HG03064 (cell line): ENCODE data around the gene ACKR2.
"Not testable (repeated sequence)": the region's sequence is repeated elsewhere in the genome, so short reads cannot be mapped to it uniquely, and the experiment has no call there.

ENCODE experiments used
- ATAC-seq: cut with Tn5 transposase; IDR thresholded peaks from one replicate; pipeline ENCODE4 v1.9.1; 2021; ENCODE audit warnings: low read depth; ENCODE audit not compliant: unreplicated experiment

ACKR2 gene

GRCh38 chr3:42801048-42801620 is 8.1 kb upstream of the ACKR2 start:
- ATAC-seq, result no peak

GRCh38 chr3:42801784-42802183 is 7.5 kb upstream of the ACKR2 start:
- ATAC-seq, result no peak

GRCh38 chr3:42802876-42803413 is 6.3 kb upstream of the ACKR2 start:
- no peak for ATAC-seq

GRCh38 chr3:42803414-42804105 is 5.7 kb upstream of the ACKR2 start:
- ATAC-seq, result peak; percentile 13

DNA sequence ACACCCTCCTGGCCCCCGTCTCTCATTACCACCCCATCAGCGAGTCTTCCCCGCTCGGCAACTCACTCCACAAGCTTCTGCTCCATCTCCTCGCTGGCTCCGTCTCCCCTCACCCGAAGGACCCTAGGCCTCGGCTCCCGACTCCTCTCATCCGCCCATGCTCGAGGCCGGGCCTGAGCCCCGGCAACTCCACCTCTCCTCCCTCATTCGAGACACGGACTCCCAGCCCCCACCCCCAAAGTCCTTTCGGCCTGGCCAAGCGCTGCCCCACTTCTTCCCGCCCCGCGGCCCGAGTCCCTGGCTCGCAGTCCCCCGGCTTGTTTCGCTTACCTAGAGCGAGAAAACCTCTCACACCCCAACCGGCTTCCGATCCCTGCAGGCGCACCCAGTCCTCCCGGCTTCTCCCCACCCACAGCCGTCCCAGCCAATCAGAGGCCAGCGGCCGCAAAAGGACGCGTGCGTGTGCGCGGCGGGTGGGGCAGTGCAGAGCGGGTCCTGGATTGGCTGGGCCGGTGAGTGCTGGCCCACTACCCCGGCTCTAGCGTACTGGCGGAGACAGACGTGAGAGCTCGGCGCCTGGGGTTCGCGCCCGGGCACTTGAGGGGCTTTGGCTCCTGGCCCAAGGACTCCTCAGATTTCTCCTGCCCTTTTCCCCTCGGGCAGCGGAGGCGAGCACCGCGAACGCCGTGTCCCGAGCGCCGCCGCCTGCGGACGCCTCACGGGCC is 5.0 kb upstream of the ACKR2 start, which contains the start of gene HIGD1A:
Gene HIGD1A (minus strand): TSS at position 385 of the 725 bp plus-strand sequence. CDS start 10,237 bp downstream, outside the sequence.
- peak; percentile 99 for ATAC-seq

GRCh38 chr3:42804831-42805132 is 4.5 kb upstream of the ACKR2 start:
- ATAC-seq, result no peak

DNA sequence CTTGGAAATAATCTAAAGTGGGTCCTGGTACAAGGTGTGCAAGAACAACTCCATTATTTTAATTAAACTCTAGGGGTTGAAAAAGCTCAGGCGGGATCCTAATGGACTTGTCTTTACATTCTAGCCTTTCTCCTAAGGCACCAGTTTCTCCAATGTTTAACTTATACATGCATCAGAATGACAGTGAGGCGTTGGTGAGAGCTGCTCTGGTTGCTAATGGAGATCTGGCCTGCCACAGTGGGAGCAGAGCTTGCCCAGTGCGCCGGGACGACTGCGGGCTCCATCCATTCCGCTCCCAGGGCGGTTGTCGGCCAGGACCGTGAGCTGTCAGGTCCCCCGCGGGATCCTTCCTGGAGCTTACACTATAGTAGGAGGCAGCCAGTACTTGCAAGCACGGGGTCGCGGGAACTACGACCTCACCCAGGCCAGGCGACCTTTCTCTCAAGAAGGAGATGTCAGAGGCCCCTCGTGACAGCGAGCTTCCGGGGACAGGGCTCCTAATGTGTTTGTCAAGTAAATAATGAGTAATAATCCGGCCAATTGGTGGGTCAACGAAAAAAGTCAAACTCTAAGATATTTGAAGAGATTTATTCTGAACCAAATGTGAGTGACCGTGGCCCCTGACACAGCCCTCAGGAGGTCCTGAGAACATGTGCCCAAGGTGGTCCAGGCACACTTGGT is 4.0 kb upstream of the ACKR2 start:
- no peak for ATAC-seq

DNA sequence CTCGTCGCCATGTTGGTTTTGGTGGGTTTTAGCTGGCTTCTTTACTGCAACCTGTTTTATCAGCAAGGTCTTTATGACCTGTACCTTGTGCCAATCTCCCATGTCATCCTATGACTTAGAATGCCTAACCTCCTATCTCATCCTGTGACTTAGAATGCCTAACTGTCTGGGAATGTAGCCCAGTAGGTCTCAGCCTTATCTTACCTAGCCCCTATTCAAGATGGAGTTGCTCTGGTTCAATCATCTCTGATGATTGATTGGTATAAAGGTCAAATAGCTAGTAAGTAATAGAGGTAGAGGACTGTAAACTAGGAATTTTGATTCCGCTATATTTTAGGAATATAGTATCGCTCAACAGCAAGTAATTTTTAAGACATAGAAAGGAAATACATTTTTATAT is 1.3 kb upstream of the ACKR2 start:
- ATAC-seq, result no peak

- not testable (repeated sequence) for ATAC-seq
Measured at GRCh38 chr3:42810706-42811105, 1.5 kb downstream of the ACKR2 start.

- not testable (repeated sequence) for ATAC-seq
Measured at GRCh38 chr3:42811118-42811883, 2.1 kb downstream of the ACKR2 start.

GRCh38 chr3:42814246-42814645 is 5.0 kb downstream of the ACKR2 start:
- ATAC-seq, result no peak

DNA sequence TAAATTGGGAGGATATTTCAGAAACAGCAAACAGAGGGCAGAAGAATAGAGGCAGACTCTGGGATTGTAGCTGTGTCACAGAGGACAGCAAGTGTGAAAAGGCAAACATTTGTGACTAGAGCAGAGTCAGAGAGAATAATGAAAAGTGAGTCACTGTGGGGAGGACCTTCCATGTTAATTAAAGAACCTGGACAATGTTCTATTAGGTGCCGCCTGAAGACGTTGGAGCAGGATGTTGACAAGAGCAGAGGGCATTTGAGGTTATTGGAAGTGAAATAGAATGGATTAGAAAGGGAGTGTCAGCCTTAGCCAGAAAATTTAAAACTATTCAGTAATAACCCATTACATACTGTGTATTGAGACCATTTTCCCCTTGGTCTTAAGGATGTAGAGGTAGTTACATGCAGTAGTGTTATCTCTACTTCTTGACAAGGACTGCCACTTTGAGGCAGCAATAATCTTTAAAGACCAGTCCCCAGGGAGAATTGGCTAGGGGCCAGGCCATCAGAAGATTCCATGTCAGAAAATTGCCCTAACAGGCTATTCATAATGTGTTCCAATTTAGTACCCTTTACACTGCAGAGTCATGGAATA is 5.8 kb downstream of the ACKR2 start:
- no peak for ATAC-seq

DNA sequence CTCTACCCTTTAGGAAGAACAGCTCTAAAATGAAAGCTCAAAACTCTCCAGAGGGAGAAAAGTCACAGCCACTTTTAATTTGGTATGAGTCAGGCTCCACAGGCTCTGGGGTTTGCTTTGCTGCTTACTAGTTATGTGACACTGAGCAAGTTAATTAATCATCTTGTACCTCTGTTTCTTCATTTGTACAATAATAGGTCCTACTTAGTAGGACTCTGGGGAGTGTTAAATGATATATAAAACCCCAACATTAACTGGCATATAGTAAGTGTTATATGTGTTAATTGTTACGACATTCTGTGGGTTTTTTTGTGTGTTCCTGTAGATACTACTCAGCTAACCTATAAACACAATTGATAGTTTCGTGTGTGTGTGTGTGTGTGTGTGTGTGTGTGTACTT is 6.6 kb downstream of the ACKR2 start:
- ATAC-seq, result no peak

- no peak for ATAC-seq
Measured at GRCh38 chr3:42819351-42819965, 10.2 kb downstream of the ACKR2 start.

DNA sequence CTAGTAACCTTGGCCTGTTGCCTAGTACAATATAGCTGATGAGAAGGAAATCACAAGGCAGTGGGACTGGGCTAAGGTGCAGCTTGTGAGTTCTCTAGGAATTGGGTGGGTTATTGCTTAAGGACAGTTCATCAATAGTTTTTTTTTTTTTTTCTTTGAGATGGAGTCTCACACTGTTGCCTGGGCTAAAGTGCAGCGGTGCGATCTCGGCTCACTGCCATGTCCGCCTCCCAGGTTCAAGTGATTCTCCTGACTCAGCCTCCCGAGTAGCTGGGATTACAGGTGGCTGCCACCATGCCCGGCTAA is 11.5 kb downstream of the ACKR2 start:
- no peak for ATAC-seq

DNA sequence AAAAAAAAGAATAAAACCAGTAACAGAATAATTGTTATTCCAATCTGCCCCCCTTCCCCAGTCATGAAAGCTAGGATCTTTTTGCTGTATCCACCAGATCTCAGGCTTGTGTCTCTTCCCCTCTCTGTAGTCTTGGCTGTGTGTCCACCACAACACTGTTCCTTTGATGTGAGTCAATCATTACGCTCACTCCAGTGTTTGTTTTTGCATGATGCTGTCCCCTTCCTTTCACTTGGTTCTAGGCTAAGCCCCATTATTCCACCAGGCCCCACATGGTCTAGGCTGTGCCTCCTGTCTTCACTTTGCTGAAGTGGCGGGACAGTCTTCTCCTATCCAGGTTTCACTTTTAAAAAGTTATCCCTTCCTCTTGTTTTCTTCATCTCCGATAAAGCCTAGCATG is 13.6 kb downstream of the ACKR2 start:
- no peak for ATAC-seq

DNA sequence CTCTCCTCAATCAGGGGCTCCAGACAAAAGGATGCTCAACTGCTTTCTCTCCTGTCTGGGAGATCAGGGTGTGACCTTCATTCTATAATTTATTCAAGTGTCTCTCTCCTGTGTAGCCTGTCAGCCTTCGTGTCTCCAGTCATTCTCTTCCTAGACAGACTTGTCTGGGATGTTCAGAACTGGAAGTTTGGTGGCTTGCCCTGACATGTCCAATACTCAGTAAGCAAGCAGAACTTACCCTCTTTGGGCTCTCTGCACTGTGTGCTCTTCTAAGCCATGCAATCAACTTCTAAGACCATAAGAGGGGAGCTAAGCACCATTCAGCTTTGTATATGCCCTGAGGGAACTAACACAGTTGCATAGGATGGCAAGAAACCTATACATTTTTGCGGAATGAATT is 14.1 kb downstream of the ACKR2 start:
- no peak for ATAC-seq

GRCh38 chr3:42826141-42826540 is 16.9 kb downstream of the ACKR2 start:
- ATAC-seq, result no peak

DNA sequence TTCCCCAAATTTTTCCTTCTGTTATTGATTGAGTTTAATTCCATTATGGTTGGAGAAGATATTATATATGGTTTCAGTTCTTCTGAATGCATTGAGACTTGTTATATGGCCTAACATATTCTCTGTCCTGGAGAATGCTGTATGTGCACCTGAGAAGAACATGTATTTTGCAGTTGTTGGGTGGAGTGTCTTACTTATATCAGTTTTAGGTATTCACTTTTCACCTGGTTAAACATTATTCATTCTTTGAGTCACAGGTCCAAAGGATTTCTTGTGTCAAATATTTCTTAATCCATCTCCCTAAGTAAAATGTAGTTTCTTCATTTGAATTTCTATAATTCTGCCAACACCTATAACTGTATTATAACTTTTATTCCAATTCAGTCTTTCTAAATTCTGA is 17.8 kb downstream of the ACKR2 start:
- no peak for ATAC-seq

GRCh38 chr3:42827654-42828053 is 18.4 kb downstream of the ACKR2 start:
- no peak for ATAC-seq
